ENCODE data around the gene PBXIP1. TPM values are rescaled to one million over a fixed set of nuclear protein-coding genes. Genes with fewer than 3 reads are reported as not detected.

PBXIP1 gene
- total and polyA plus RNA-seq, 2 of the 13 experiments (the other 11 are each of a cell fraction or from before 2014, with no cell fraction given) = 16.3 to 31.9 TPM

GRCh38 chr1:154955039-154955717, 721 bp downstream of the PBXIP1 start (continued):
- TF ChIP-seq FIP1L1 (IDR thresholded peaks at IDR 0.05; ENCODE audit: borderline replicate concordance, insufficient read depth, low read depth, low read length) (no peak), ZNF83 (CRISPR knock-in tag; IDR thresholded peaks at IDR 0.05; ENCODE audit: borderline replicate concordance) (no peak), ZFP62 (CRISPR knock-in tag; IDR thresholded peaks at IDR 0.05) (no peak), U2AF1 (optimal IDR thresholded peaks at IDR 0.05; ENCODE audit: low read depth, low read length) (no peak), ATAD3A (CRISPR knock-in tag; IDR thresholded peaks at IDR 0.05) (no peak), ZNF468 (CRISPR knock-in tag; IDR thresholded peaks at IDR 0.05) (no peak), ZBTB38 (CRISPR knock-in tag; IDR thresholded peaks at IDR 0.05) (peak; percentile 89), PAX8 (CRISPR knock-in tag; IDR thresholded peaks at IDR 0.05; ENCODE audit: borderline replicate concordance) (no peak), JUN (CRISPR knock-in tag; IDR thresholded peaks at IDR 0.05) (no peak), EHMT2 (IDR thresholded peaks at IDR 0.05; ENCODE audit: borderline replicate concordance, low read depth, low read length) (no peak), ZFP82 (CRISPR knock-in tag; IDR thresholded peaks at IDR 0.05; ENCODE audit: borderline replicate concordance) (no peak), ASH2L (IDR thresholded peaks at IDR 0.05; ENCODE audit: insufficient read length, low read depth, low read length) (no peak), ETS1 (CRISPR knock-in tag; IDR thresholded peaks at IDR 0.05) (no peak), HIC2 (CRISPR knock-in tag; IDR thresholded peaks at IDR 0.05; ENCODE audit: low read depth) (peak; percentile 50; the same call in 1 of the 2 replicates), IRF2 (CRISPR knock-in tag; IDR thresholded peaks at IDR 0.05) (no peak), HBP1 (CRISPR knock-in tag; IDR thresholded peaks at IDR 0.05; ENCODE audit: low read depth) (no peak), GATAD1 (CRISPR knock-in tag; IDR thresholded peaks at IDR 0.05) (no peak), ZNF558 (CRISPR knock-in tag; IDR thresholded peaks at IDR 0.05; ENCODE audit: borderline replicate concordance) (no peak), ZFP37 (CRISPR knock-in tag; IDR thresholded peaks at IDR 0.05; ENCODE audit: borderline replicate concordance) (no peak)
- TF ChIP-seq, protein P1, sequence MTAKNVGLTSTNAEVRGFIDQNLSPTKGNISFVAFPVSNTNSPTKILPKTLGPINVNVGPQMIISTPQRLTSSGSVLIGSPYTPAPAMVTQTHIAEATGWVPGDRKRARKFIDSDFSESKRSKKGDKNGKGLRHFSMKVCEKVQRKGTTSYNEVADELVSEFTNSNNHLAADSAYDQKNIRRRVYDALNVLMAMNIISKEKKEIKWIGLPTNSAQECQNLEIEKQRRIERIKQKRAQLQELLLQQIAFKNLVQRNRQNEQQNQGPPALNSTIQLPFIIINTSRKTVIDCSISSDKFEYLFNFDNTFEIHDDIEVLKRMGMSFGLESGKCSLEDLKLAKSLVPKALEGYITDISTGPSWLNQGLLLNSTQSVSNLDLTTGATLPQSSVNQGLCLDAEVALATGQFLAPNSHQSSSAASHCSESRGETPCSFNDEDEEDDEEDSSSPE (CRISPR knock-in tag; IDR thresholded peaks at IDR 0.05) = no peak
- TF ChIP-seq, protein P2, sequence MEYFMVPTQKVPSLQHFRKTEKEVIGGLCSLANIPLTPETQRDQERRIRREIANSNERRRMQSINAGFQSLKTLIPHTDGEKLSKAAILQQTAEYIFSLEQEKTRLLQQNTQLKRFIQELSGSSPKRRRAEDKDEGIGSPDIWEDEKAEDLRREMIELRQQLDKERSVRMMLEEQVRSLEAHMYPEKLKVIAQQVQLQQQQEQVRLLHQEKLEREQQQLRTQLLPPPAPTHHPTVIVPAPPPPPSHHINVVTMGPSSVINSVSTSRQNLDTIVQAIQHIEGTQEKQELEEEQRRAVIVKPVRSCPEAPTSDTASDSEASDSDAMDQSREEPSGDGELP (IDR thresholded peaks at IDR 0.05; ENCODE audit: borderline replicate concordance, low read depth) = peak; percentile 83; the same call in 1 of the 2 replicates
- TF ChIP-seq, protein P3, sequence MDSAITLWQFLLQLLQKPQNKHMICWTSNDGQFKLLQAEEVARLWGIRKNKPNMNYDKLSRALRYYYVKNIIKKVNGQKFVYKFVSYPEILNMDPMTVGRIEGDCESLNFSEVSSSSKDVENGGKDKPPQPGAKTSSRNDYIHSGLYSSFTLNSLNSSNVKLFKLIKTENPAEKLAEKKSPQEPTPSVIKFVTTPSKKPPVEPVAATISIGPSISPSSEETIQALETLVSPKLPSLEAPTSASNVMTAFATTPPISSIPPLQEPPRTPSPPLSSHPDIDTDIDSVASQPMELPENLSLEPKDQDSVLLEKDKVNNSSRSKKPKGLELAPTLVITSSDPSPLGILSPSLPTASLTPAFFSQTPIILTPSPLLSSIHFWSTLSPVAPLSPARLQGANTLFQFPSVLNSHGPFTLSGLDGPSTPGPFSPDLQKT (CRISPR knock-in tag; IDR thresholded peaks at IDR 0.05; ENCODE audit: borderline replicate concordance) = no peak
